ENCODE measurements around the gene INHBA.

DNA sequence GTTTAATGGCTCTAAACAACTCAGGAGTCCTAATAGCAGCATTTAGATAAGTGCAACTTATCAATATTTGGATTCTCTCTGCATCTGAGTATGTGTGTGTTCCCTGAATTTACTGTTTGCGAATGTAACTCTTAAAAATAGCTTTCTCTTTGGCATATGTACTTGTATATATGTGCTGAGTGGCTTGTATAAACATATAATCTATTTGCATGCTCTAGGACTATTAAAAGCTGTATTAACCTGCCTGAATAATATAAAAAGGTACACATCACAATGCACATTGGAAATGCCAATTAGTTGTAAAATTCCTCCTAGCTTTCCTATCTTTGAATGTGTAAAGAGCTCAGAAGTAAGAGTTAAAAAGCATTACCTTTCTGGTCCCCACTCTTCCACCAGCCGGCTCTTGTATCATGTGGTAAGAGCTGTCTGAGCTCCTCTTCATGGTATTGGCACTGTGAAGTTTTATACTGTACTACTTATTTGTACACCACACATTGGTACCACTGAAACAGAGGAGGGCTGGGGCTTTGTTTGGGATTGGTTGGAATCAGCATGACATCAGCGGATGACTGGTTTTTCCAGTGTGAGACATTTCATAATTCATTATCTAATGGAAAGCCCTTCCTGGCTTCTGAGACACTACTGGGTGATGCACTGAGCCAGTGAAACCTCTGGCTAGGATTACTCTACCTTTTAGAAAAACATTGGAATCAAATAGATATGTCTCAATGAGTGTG, at the start of gene INHBA:
- TF ChIP-seq EZH2 (IDR thresholded peaks at IDR 0.05; ENCODE audit: low read depth) = no peak
- TF ChIP-seq, protein P1, sequence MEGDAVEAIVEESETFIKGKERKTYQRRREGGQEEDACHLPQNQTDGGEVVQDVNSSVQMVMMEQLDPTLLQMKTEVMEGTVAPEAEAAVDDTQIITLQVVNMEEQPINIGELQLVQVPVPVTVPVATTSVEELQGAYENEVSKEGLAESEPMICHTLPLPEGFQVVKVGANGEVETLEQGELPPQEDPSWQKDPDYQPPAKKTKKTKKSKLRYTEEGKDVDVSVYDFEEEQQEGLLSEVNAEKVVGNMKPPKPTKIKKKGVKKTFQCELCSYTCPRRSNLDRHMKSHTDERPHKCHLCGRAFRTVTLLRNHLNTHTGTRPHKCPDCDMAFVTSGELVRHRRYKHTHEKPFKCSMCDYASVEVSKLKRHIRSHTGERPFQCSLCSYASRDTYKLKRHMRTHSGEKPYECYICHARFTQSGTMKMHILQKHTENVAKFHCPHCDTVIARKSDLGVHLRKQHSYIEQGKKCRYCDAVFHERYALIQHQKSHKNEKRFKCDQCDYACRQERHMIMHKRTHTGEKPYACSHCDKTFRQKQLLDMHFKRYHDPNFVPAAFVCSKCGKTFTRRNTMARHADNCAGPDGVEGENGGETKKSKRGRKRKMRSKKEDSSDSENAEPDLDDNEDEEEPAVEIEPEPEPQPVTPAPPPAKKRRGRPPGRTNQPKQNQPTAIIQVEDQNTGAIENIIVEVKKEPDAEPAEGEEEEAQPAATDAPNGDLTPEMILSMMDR (conservative IDR thresholded peaks at IDR 0.05) = no peak

All from PC-9 (cell line).